H1 (cell line): ENCODE data around the gene CHD9. TPM values are rescaled to one million over a fixed set of nuclear protein-coding genes. Genes with fewer than 3 reads are reported as not detected.

Experiments
- CTCF ChIA-PET: fragments of 300-600 bp; sonication (Branson Sonifier 250); formaldehyde crosslinking; loops from one replicate; lab custom pipeline; 2021; ENCODE audit not compliant: partially characterized antibody; lab: Charles Lee
- POLR2A ChIA-PET: fragments of 300-600 bp; sonication (Branson Sonifier 250); formaldehyde crosslinking; loops from one replicate; lab custom pipeline; 2021; ENCODE audit warnings: inconsistent platforms; ENCODE audit not compliant: partially characterized antibody; lab: Charles Lee
- DNase-seq, 2 experiments: peaks; one replicate each; pipeline versions ENCODE4 v3.0.0 to v3.0.0-alpha.2; 2010 to 2022; ENCODE audit warnings: low spot score in 2 of 2, low read depth in 1 of 2, mixed read lengths in 1 of 2
- FAIRE-seq: peaks from 2 replicates; lab custom pipeline; 2011; peaks lifted over from hg19 to GRCh38; lab: Jason Lieb, UNC
- H2AFZ ChIP-seq: 2 replicates; pipeline ENCODE4 v1.8.1; 2012; ENCODE audit warnings: low read length, inconsistent platforms
- H2AK5ac ChIP-seq: 2 replicates; pipeline ENCODE4 v1.6.1; 2013; ENCODE audit warnings: low read depth, low read length
- H2BK120ac ChIP-seq: replicated peaks from 2 replicates; pipeline ENCODE3; 2013; ENCODE audit warnings: low read depth, low read length, inconsistent platforms
- H2BK12ac ChIP-seq: 2 replicates; pipeline ENCODE4 v1.6.1; 2013; ENCODE audit warnings: low read depth, low read length
- H2BK15ac ChIP-seq: 2 replicates; pipeline ENCODE4 v1.6.1; 2013; ENCODE audit warnings: low read length
- H2BK20ac ChIP-seq: 2 replicates; pipeline ENCODE4 v1.6.1; 2013; ENCODE audit warnings: low read length
- H2BK5ac ChIP-seq: 2 replicates; pipeline ENCODE4 v1.6.1; 2013; ENCODE audit warnings: low read depth, low read length
- H3K14ac ChIP-seq: 2 replicates; pipeline ENCODE4 v1.6.1; 2013; ENCODE audit warnings: inconsistent platforms; ENCODE audit not compliant: insufficient read length
- H3K18ac ChIP-seq: 2 replicates; pipeline ENCODE4 v1.6.1; 2013; ENCODE audit warnings: low read length; ENCODE audit errors: extremely low read depth
- H3K23ac ChIP-seq: 2 replicates; pipeline ENCODE4 v1.6.1; 2013; ENCODE audit warnings: inconsistent platforms; ENCODE audit not compliant: insufficient read length
- H3K23me2 ChIP-seq: 2 replicates; pipeline ENCODE4 v1.6.1; 2013; ENCODE audit warnings: low read depth, low read length
- H3K27ac ChIP-seq: 2 replicates; pipeline ENCODE4 v1.6.1; 2011; ENCODE audit warnings: low read depth, low read length, inconsistent platforms
- H3K27me3 ChIP-seq, 4 experiments: replicated peaks in 1 of 4; 1 replicate in 1 of 4; 2 replicates in 3 of 4; pipeline versions ENCODE4 v1.6.1 to v1.8.1; 2011 to 2013; ENCODE audit warnings: low read length in 3 of 4, mild to moderate bottlenecking in 3 of 4, inconsistent platforms in 2 of 4, mixed read lengths in 2 of 4, moderate library complexity in 1 of 4; ENCODE audit not compliant: control insufficient read depth in 3 of 4, insufficient read depth in 3 of 4; ENCODE audit errors: extremely low read depth in 1 of 4
- H3K36me3 ChIP-seq, 4 experiments: 2 replicates each; pipeline versions ENCODE4 v1.6.1 to v1.8.1; 2011 to 2013; ENCODE audit warnings: mild to moderate bottlenecking in 4 of 4, low read length in 3 of 4, moderate library complexity in 2 of 4, control low read depth in 1 of 4, inconsistent platforms in 1 of 4; ENCODE audit not compliant: insufficient read depth in 4 of 4, control insufficient read depth in 2 of 4
- H3K4ac ChIP-seq: replicated peaks from 2 replicates; pipeline ENCODE3; 2013; ENCODE audit warnings: low read length, low read depth, mixed read lengths, inconsistent platforms; ENCODE audit not compliant: insufficient read length
- H3K4me1 ChIP-seq, 4 experiments: replicated peaks in 1 of 4; 1 replicate in 1 of 4; 2 replicates in 3 of 4; pipeline versions ENCODE4 v1.6.1 to v1.8.1; 2011 to 2013; ENCODE audit warnings: low read length in 3 of 4, inconsistent platforms in 2 of 4, mixed read lengths in 1 of 4; ENCODE audit not compliant: insufficient read depth in 4 of 4, control insufficient read depth in 3 of 4
- H3K4me2 ChIP-seq, 2 experiments: 2 replicates each; pipeline versions ENCODE4 v1.6.1 to v1.8.1; 2011 to 2013; ENCODE audit warnings: low read depth in 2 of 2, low read length in 2 of 2, control low read depth in 1 of 2, inconsistent platforms in 1 of 2, mild to moderate bottlenecking in 1 of 2; ENCODE audit not compliant: insufficient read depth in 1 of 2
- H3K4me3 ChIP-seq, 4 experiments: fragments of 200-600, 300-600 bp in 1 of 4; sonication (generic), shearing (Covaris generic), sonication (Bioruptor Twin) in 1 of 4; 2 replicates each; pipeline versions ENCODE4 v1.5.1 to v1.8.1; 2011 to 2016; ENCODE audit warnings: low read length in 4 of 4, low read depth in 3 of 4, control low read depth in 2 of 4, inconsistent platforms in 2 of 4, mild to moderate bottlenecking in 2 of 4, mixed read lengths in 1 of 4, moderate library complexity in 1 of 4; ENCODE audit not compliant: insufficient read depth in 2 of 4; ENCODE audit errors: extremely low read depth in 1 of 4
- H3K56ac ChIP-seq: replicated peaks from 2 replicates; pipeline ENCODE3; 2013; ENCODE audit warnings: low read depth, mild to moderate bottlenecking, mixed read lengths, low read length, inconsistent platforms; ENCODE audit not compliant: insufficient read length
- H3K79me1 ChIP-seq: 2 replicates; pipeline ENCODE4 v1.6.1; 2013; ENCODE audit warnings: low read depth, low read length, control low read depth
- H3K79me2 ChIP-seq, 2 experiments: 2 replicates each; pipeline versions ENCODE4 v1.6.1 to v1.8.1; 2012 to 2013; ENCODE audit warnings: low read length in 2 of 2, mild to moderate bottlenecking in 2 of 2, inconsistent platforms in 1 of 2; ENCODE audit not compliant: insufficient read depth in 2 of 2, control insufficient read depth in 1 of 2
- H3K9ac ChIP-seq, 4 experiments: replicated peaks in 1 of 4; 1 replicate in 1 of 4; 2 replicates in 3 of 4; pipeline versions ENCODE4 v1.6.1 to v1.8.1; 2011 to 2013; ENCODE audit warnings: low read depth in 3 of 4, low read length in 3 of 4, control low read depth in 2 of 4, mild to moderate bottlenecking in 2 of 4, moderate library complexity in 2 of 4, inconsistent platforms in 1 of 4; ENCODE audit errors: extremely low read depth in 1 of 4
- H3K9me3 ChIP-seq, 2 experiments: 2 replicates each; pipeline versions ENCODE4 v1.6.1 to v1.8.1; 2012 to 2013; ENCODE audit warnings: mild to moderate bottlenecking in 2 of 2, moderate library complexity in 2 of 2, control low read depth in 1 of 2, inconsistent platforms in 1 of 2, low read depth in 1 of 2, low read length in 1 of 2, mixed read lengths in 1 of 2; ENCODE audit not compliant: insufficient read depth in 2 of 2
- H4K20me1 ChIP-seq, 2 experiments: replicated peaks in 1 of 2; 2 replicates each; pipeline versions ENCODE3 to v1.8.1; 2011 to 2013; ENCODE audit warnings: inconsistent platforms in 2 of 2, low read length in 2 of 2, mild to moderate bottlenecking in 1 of 2; ENCODE audit not compliant: insufficient read depth in 2 of 2, control insufficient read depth in 1 of 2
- H4K5ac ChIP-seq: 2 replicates; pipeline ENCODE4 v1.6.1; 2013; ENCODE audit warnings: low read length, low read depth, mixed read lengths, inconsistent platforms; ENCODE audit not compliant: insufficient read length
- H4K8ac ChIP-seq: 2 replicates; pipeline ENCODE4 v1.8.0; 2013; ENCODE audit warnings: mild to moderate bottlenecking, moderate library complexity, low read length, inconsistent platforms; ENCODE audit not compliant: insufficient read depth; ENCODE audit errors: extremely low read depth
- H4K91ac ChIP-seq: replicated peaks from 2 replicates; pipeline ENCODE3; 2013; ENCODE audit warnings: low read length, mixed read lengths, inconsistent platforms; ENCODE audit not compliant: insufficient read length
- CBX5 ChIP-seq: fragments of 300-800, 300-1000 bp; sonication (generic); IDR thresholded peaks from 2 replicates; pipeline ENCODE4 v1.7.1; 2016; ENCODE audit warnings: antibody characterized with exemption, low read length, low read depth
- CEBPB ChIP-seq: IDR thresholded peaks from 2 replicates; pipeline ENCODE4 v1.6.1; 2012; ENCODE audit warnings: low read depth, low read length
- CREB1 ChIP-seq: IDR thresholded peaks from 2 replicates; pipeline ENCODE4 v1.6.1; 2012; ENCODE audit warnings: inconsistent platforms
- FOSL1 ChIP-seq: IDR thresholded peaks from 2 replicates; pipeline ENCODE4 v1.6.1; 2011; ENCODE audit warnings: mild to moderate bottlenecking, low read depth, low read length, moderate library complexity; ENCODE audit not compliant: insufficient read depth
- RFX5 ChIP-seq: IDR thresholded peaks from 2 replicates; pipeline ENCODE4 v1.6.1; 2011; ENCODE audit warnings: low read depth, low read length, improper control_type of control experiment, borderline replicate concordance
- TAF1 ChIP-seq: IDR thresholded peaks from 2 replicates; pipeline ENCODE4 v1.6.1; 2011; ENCODE audit warnings: mild to moderate bottlenecking, low read depth, low read length
- TCF12 ChIP-seq: IDR thresholded peaks from 2 replicates; pipeline ENCODE4 v1.6.1; 2011; ENCODE audit warnings: low read depth, mild to moderate bottlenecking, low read length
- WGBS, 2 experiments: shearing (Covaris generic) in 1 of 2; methylation state at CpG; one replicate each; pipeline versions ENCODE4 v1.1.6 to v1.1.7; 2013 to 2015; ENCODE audit warnings: low lambda C conversion rate in 2 of 2, mixed read lengths in 2 of 2, inconsistent platforms in 1 of 2, low coverage in 1 of 2, missing lambda C conversion rate in 1 of 2; ENCODE audit not compliant: insufficient replicate concordance in 2 of 2, insufficient coverage in 1 of 2, insufficient read length in 1 of 2; ENCODE audit errors: extremely low coverage in 1 of 2, missing lambda C conversion rate in 1 of 2; 5-methylcytosine and 5-hydroxymethylcytosine counted together
- polyA plus RNA-seq, 7 experiments: library from polyadenylated mRNA; depleted of rRNA in 3 of 7; stranded (reverse) in 5 of 7; unstranded in 2 of 7; fragments of >200 nt in 5 of 7; fragments of 200-250 nt in 2 of 7; gene quantifications; 1 replicate in 5 of 7; 2 replicates in 1 of 7; 4 replicates in 1 of 7; pipeline versions ENCODE4 v1.2.1 to v1.2.3, GENCODE V29; 2011 to 2013; ENCODE audit warnings: missing spikeins in 2 of 7, mixed read lengths in 2 of 7
- total RNA-seq: library from RNA; stranded (reverse); fragmentation: NEBNext Ultra II Directional; extraction: Animal tissue kit (Norgen Biotek cat#: 25700); gene quantifications from 2 replicates; pipeline ENCODE4 v1.2.1, GENCODE V29; 2021

CHD9 gene
- total and polyA plus RNA-seq, 2 of the 8 experiments (the other 6 are each of a cell fraction or from before 2014, with no cell fraction given), result 9.9 to 32.4 TPM

DNA sequence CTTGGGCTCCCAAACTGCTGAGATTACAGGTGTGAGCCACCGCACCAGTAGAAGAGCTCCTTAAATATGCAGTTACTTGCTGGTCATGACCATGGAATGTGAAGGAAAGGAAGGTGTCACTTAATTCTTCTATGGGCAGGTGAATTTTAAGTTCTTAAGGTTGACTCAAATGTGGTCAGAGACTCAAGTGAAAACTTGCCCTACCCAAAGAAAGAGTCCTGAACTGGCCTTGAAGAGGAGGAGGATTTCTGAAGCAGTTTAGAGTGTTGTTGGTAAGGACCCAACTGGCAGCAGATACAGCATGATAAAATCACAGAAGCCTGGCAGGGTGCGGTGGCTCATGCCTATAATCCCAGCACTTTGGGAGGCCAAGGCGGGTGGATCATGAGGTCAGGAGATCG, 29.4 kb downstream of the CHD9 start:
- no peak overlapping the region for H3K23ac ChIP-seq
- no peak overlapping the region for H3K4me3 ChIP-seq
- FAIRE-seq, result no peak
- no peak for DNase-seq
- H2BK20ac ChIP-seq, result no peak overlapping the region
- H2AK5ac ChIP-seq, result no peak overlapping the region
- H2BK5ac ChIP-seq, result no peak overlapping the region
- H2AFZ ChIP-seq, result no peak overlapping the region
- no peak overlapping the region for H3K18ac ChIP-seq
- no peaks in the 10 kb centered on the region for H4K20me1 ChIP-seq
- H3K4me1 ChIP-seq, result peaks cover 8 to 31% (median 27%) of the 10 kb centered on the region in 4 experiments; a peak in 5 of 7 replicates
- H3K79me1 ChIP-seq, result peaks cover 5% of the 10 kb centered on the region; the same call in 1 of the 2 replicates
- H3K4me2 ChIP-seq, result no peak overlapping the region
- no peak overlapping the region for H4K5ac ChIP-seq
- H3K36me3 ChIP-seq, result no peaks in the 10 kb centered on the region
- H3K9ac ChIP-seq, result no peak overlapping the region
- H4K8ac ChIP-seq, result no peak overlapping the region
- H3K23me2 ChIP-seq, result no peaks in the 10 kb centered on the region
- ChIA-PET CTCF (interaction anchor here (1.0 kb wide), 1 partner anchor 29 kb away, joined by 4 read pairs; no protein-coding TSS in a partner anchor), POLR2A (interaction anchor here (0.5 kb wide), 1 partner anchor 71 kb away, joined by 4 read pairs; no protein-coding TSS in a partner anchor)
- no peak overlapping the region for H2BK12ac ChIP-seq
- no peak overlapping the region for H4K91ac ChIP-seq
- H3K9me3 ChIP-seq, result no peaks in the 10 kb centered on the region
- H3K27ac ChIP-seq, result no peak overlapping the region
- no peaks in the 10 kb centered on the region for H3K27me3 ChIP-seq
- H3K14ac ChIP-seq, result no peak overlapping the region
- TF ChIP-seq CEBPB (no peak), RFX5 (no peak), CREB1 (no peak), TCF12 (no peak), CBX5 (no peak), TAF1 (no peak), FOSL1 (no peak)
- TF ChIP-seq, all 59 proteins: peak for 0
- H3K4ac ChIP-seq, result no peak overlapping the region
- no peak overlapping the region for H2BK15ac ChIP-seq
- no peak overlapping the region for H2BK120ac ChIP-seq
- 87% methylated on average over 4 of the region's 4 CpGs; no CpG with 5 or more reads in 1 of the 2 experiments for WGBS, 2 experiments
- H3K56ac ChIP-seq, result no peak overlapping the region
- peaks cover 0 to 14% of the 10 kb centered on the region in 2 experiments; a peak in 2 of 4 replicates for H3K79me2 ChIP-seq
